Muscle of leg (tissue), 11 donors: ENCODE data around the gene STARD13. TPM values are rescaled to one million over a fixed set of nuclear protein-coding genes. Genes with fewer than 3 reads are reported as not detected.

ENCODE experiments used
- DNase-seq: peaks from one replicate; pipeline ENCODE4 v3.0.0; 2013
- H3K27ac ChIP-seq: one replicate; pipeline ENCODE4 v1.5.1; 2013; ENCODE audit warnings: mild to moderate bottlenecking, low read length, control low read depth
- H3K27me3 ChIP-seq: one replicate; pipeline ENCODE4 v1.6.1; 2013; ENCODE audit warnings: low read length; ENCODE audit not compliant: control insufficient read depth, insufficient read depth
- H3K36me3 ChIP-seq: one replicate; pipeline ENCODE4 v1.6.1; 2013; ENCODE audit warnings: low read length; ENCODE audit not compliant: control insufficient read depth, insufficient read depth
- H3K4me1 ChIP-seq: one replicate; pipeline ENCODE4 v1.6.1; 2013; ENCODE audit warnings: low read length; ENCODE audit not compliant: control insufficient read depth, insufficient read depth
- H3K4me3 ChIP-seq: one replicate; pipeline ENCODE4 v1.5.1; 2013; ENCODE audit warnings: low read length, control low read depth
- H3K9me3 ChIP-seq: replicated peaks from 2 replicates; pipeline ENCODE4 v1.6.1; 2013; ENCODE audit warnings: low read depth, low read length; ENCODE audit not compliant: control insufficient read depth
- WGBS: methylation state at CpG from one replicate; pipeline ENCODE4 v1.1.5; 2013; ENCODE audit warnings: missing lambda C conversion rate; ENCODE audit not compliant: insufficient coverage; 5-methylcytosine and 5-hydroxymethylcytosine counted together
- polyA plus RNA-seq, 8 donors: library from polyadenylated mRNA; unstranded; fragments of 120-200 nt; gene quantifications; one replicate each; pipeline versions ENCODE4 v1.2.1 to v1.2.3, GENCODE V29; 2013; ENCODE audit warnings: inconsistent platforms in 1 of 8, low replicate concordance in 1 of 8; ENCODE audit not compliant: insufficient read length in 8 of 8, insufficient read depth in 1 of 8
- total RNA-seq: library from RNA; stranded (reverse); fragments of 120-200 nt; gene quantifications from one replicate; pipeline ENCODE4 v1.2.4, GENCODE V29; 2013

STARD13 gene
- total and polyA plus RNA-seq, 9 donors = 15.7 to 28.1 (median 21.8) TPM

DNA sequence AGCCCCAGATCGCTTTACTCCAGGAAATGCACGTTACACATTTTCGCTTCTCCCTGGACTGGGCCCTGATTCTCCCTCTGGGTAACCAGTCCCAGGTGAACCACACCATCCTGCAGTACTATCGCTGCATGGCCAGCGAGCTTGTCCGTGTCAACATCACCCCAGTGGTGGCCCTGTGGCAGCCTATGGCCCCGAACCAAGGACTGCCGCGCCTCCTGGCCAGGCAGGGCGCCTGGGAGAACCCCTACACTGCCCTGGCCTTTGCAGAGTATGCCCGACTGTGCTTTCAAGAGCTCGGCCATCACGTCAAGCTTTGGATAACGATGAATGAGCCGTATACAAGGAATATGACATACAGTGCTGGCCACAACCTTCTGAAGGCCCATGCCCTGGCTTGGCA lies 224.7 kb downstream of the STARD13 start:
- 91% methylated on average over 15 of the region's 15 CpGs for WGBS
- peaks cover 5% of the 10 kb centered on the region for H3K36me3 ChIP-seq
- DNase-seq = no peak
- H3K4me1 ChIP-seq = peaks cover 9% of the 10 kb centered on the region
- H3K4me3 ChIP-seq = no peak overlapping the region
- no peaks in the 10 kb centered on the region for H3K27me3 ChIP-seq
- H3K9me3 ChIP-seq = no peaks in the 10 kb centered on the region
- no peak overlapping the region for H3K27ac ChIP-seq

DNA sequence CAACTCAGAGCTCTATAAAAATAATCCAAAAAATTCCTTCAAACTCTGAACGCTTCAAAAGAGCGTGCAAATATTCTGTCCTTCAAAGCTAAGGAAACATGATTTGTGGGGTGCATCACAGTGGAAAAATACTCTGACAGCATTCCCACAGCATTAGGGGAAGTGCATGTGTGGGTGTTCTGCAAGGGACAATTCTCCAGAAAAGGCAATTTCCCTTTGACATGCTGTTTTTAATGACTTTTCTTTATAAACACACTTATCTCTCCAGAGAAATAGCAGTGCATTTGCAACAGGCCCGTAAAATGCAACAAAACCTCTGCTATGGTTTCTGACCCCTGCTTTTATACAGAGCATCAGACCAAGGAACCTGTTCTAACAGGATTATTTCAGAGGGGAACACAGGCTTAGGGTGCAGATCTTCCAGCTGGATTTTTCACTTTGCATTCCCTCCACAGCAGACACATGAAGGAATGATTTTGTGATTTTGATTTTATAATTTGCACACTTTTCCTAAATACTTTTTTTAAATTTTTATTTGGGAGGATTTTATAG lies 226.7 kb downstream of the STARD13 start:
- H3K27me3 ChIP-seq = no peaks in the 10 kb centered on the region
- no peak overlapping the region for H3K27ac ChIP-seq
- H3K4me1 ChIP-seq = peaks cover 9% of the 10 kb centered on the region
- no peaks in the 10 kb centered on the region for H3K9me3 ChIP-seq
- peak; percentile 61 for DNase-seq
- H3K36me3 ChIP-seq = peaks cover 5% of the 10 kb centered on the region
- no peak overlapping the region for H3K4me3 ChIP-seq
- no CpG with 5 or more reads among the region's 3 CpGs for WGBS

DNA sequence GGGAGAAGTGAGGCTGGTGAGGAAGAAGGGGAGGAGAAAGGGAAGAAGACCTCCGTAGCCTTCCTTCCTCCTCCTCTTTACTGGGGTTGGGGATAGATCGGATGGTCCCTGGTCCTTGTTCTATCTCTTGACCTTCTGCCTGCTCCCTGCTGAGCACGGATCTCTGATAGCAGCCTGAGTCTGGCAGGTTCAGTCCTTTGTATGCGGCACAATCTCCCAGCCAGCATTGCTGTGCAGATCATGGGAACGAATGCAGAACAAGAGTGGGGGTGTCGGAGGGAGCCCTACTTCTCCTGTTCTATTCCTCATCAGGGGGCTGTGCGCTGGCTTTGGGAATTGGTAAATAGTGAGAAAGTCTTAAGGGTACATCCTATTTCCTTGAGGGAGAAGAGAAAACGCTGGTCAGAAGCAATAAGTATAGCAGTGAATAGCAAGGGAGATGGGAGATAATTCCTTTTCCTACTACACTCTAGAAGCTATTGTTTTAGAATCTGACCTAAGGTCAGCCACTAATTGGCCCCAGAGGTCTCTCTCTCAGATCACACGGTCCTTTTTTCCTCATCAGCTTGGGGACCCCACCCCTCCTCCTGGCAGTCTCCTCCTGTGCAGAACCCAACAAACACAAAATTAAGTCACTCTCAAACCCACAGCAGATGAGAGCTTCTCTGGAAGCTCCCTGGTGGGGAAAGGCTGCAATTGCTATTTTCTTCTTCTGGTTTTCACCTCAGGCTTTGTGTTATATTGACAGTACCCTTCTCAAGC lies 228.4 kb downstream of the STARD13 start:
- 0% methylated on average over 2 of the region's 9 CpGs for WGBS
- Histone ChIP-seq H3K36me3 (peaks cover 5% of the 10 kb centered on the region), H3K9me3 (no peaks in the 10 kb centered on the region), H3K27me3 (no peaks in the 10 kb centered on the region), H3K4me3 (no peak overlapping the region), H3K4me1 (peaks cover 13% of the 10 kb centered on the region), H3K27ac (peak overlapping the region; percentile 63)
- DNase-seq = peak; percentile 88

DNA sequence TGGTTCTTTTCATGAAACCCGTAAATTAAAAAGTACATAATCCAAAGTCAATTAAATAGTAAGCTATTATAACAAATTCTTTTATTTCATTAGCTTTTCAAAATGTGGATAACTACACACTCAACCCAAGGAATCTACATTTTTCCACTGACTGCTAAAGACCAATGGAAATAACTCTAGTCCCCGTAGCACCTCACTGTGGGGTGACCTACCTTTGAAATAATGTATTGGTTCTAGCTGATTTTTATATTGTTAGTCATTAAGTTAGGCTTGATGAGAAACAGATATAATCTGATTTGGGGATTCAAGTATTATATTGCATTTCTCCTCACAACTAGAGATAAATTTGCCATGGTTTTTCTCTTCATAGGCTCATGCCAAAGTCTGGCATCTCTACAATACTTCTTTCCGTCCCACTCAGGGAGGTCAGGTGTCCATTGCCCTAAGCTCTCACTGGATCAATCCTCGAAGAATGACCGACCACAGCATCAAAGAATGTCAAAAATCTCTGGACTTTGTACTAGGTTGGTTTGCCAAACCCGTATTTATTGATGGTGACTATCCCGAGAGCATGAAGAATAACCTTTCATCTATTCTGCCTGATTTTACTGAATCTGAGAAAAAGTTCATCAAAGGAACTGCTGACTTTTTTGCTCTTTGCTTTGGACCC lies 232.0 kb downstream of the STARD13 start:
- Histone ChIP-seq H3K4me3 (no peak overlapping the region), H3K9me3 (no peaks in the 10 kb centered on the region), H3K4me1 (peaks cover 16% of the 10 kb centered on the region), H3K36me3 (no peaks in the 10 kb centered on the region), H3K27me3 (no peaks in the 10 kb centered on the region), H3K27ac (peak overlapping the region; percentile 91)
- 63% methylated on average over 4 of the region's 7 CpGs for WGBS
- DNase-seq = no peak
